GM10248 (cell line): ENCODE results near the gene CNNM1.

ENCODE experiments used
- CTCF ChIA-PET: fragments of 300-600 bp; sonication (Branson Sonifier 250); formaldehyde crosslinking; extraction: SDS; loops from one replicate; lab custom pipeline; 2021; ENCODE audit warnings: antibody characterized with exemption; lab: Yijun Ruan, JAX
- POLR2A ChIA-PET: fragments of 350-650 bp; sonication (Branson Sonifier 250); formaldehyde crosslinking; extraction: SDS; loops from one replicate; lab custom pipeline; 2020; ENCODE audit warnings: antibody characterized with exemption; lab: Yijun Ruan, JAX
- DNase-seq: peaks from one replicate; pipeline ENCODE4 v3.0.0; 2012; ENCODE audit errors: extremely low spot score
- CTCF ChIP-seq: IDR thresholded peaks from 2 replicates; pipeline ENCODE4 v1.5.1; 2012; ENCODE audit warnings: mild to moderate bottlenecking, low read depth; ENCODE audit errors: extremely low read depth, missing control alignments, control extremely low read depth

CNNM1 gene

GRCh38 chr10:99339563-99340047, 10.4 kb downstream of the CNNM1 start:
- POLR2A ChIA-PET, result no interaction called here
- DNase-seq, result no peak
- CTCF ChIA-PET, result no interaction called here
- no peak for TF ChIP-seq CTCF

- TF ChIP-seq CTCF, result no peak
- ChIA-PET CTCF (interaction anchor here (1.2 kb wide), 1 partner anchor 14 kb away, joined by 3 read pairs; no protein-coding TSS in a partner anchor), POLR2A (no interaction called here)
- no peak for DNase-seq
Observed at GRCh38 chr10:99340650-99341049, 11.5 kb downstream of the CNNM1 start.

- ChIA-PET CTCF (interaction anchor here (1.2 kb wide), 1 partner anchor 15 kb away, joined by 3 read pairs; no protein-coding TSS in a partner anchor), POLR2A (no interaction called here)
- no peak for TF ChIP-seq CTCF
- no peak for DNase-seq
Observed at GRCh38 chr10:99341248-99341647, 12.1 kb downstream of the CNNM1 start.

- CTCF ChIA-PET, result interaction anchor here (1.2 kb wide), 1 partner anchor 19 kb away, joined by 3 read pairs; no protein-coding TSS in a partner anchor
- TF ChIP-seq CTCF, result no peak
- no peak for DNase-seq
- POLR2A ChIA-PET, result no interaction called here
Observed at GRCh38 chr10:99341860-99342490, 12.8 kb downstream of the CNNM1 start.

GRCh38 chr10:99343262-99343661, 14.1 kb downstream of the CNNM1 start:
- DNase-seq, result no peak
- ChIA-PET POLR2A (interaction anchor here (0.6 kb wide), 1 partner anchor 18 kb away, joined by 4 read pairs; no protein-coding TSS in a partner anchor), CTCF (no interaction called here)
- TF ChIP-seq CTCF, result no peak

GRCh38 chr10:99344715-99345114, 15.6 kb downstream of the CNNM1 start:
- ChIA-PET POLR2A (no interaction called here), CTCF (interaction anchor here (1.1 kb wide), 1 partner anchor 10 kb away, joined by 3 read pairs; no protein-coding TSS in a partner anchor)
- no peak for TF ChIP-seq CTCF
- DNase-seq, result no peak
